ENCODE data around the gene LPP.

DNA sequence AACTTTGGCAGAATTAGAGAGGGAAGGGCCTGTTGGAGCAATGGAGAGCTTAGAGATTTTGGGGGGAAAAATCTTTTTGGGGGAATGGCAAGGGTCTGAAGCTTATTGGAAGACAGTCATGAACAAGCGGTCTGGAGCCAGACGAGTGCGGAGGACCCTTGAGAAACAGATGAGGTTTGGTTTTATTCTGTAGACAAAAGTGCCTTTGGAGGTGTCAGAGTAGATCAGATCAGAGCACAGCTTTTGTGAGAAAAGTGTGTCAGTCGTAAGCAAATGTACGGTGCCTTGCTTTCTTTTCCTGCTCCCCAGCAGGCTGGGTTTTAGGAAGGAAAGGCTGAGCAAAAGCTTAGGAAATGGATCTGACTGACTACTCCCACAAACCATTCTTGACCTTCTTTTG lies 781.0 kb downstream of the LPP start:
- TF ChIP-seq RB1 (IDR thresholded peaks at IDR 0.05; ENCODE audit: borderline replicate concordance): no peak
- TF ChIP-seq BHLHE40 (IDR thresholded peaks at IDR 0.05; ENCODE audit: borderline replicate concordance in 1 of 2, low read depth in 2 of 2, low read length in 1 of 2): no peak
- TF ChIP-seq, protein P1, sequence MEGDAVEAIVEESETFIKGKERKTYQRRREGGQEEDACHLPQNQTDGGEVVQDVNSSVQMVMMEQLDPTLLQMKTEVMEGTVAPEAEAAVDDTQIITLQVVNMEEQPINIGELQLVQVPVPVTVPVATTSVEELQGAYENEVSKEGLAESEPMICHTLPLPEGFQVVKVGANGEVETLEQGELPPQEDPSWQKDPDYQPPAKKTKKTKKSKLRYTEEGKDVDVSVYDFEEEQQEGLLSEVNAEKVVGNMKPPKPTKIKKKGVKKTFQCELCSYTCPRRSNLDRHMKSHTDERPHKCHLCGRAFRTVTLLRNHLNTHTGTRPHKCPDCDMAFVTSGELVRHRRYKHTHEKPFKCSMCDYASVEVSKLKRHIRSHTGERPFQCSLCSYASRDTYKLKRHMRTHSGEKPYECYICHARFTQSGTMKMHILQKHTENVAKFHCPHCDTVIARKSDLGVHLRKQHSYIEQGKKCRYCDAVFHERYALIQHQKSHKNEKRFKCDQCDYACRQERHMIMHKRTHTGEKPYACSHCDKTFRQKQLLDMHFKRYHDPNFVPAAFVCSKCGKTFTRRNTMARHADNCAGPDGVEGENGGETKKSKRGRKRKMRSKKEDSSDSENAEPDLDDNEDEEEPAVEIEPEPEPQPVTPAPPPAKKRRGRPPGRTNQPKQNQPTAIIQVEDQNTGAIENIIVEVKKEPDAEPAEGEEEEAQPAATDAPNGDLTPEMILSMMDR (IDR thresholded peaks at IDR 0.05 in 2 of 3, conservative IDR thresholded peaks at IDR 0.05 in 1 of 3; ENCODE audit: control insufficient read depth in 2 of 3, extremely low read depth in 1 of 3, insufficient read depth in 1 of 3, low read depth in 3 of 3, low read length in 3 of 3): no peak
- no peak for TF ChIP-seq SIN3A (IDR thresholded peaks at IDR 0.05; ENCODE audit: low read depth, low read length)
- TF ChIP-seq SMC3 (IDR thresholded peaks at IDR 0.05; ENCODE audit: borderline replicate concordance, low read length): no peak
- TF ChIP-seq RAD21 (IDR thresholded peaks at IDR 0.05; ENCODE audit: insufficient read depth, low read depth, low read length): no peak
- no peak for TF ChIP-seq MXI1 (IDR thresholded peaks at IDR 0.05; ENCODE audit: low read depth, low read length)
- no peak for TF ChIP-seq CHD4 (IDR thresholded peaks at IDR 0.05)
- TF ChIP-seq HCFC1 (IDR thresholded peaks at IDR 0.05; ENCODE audit: low read length): no peak
- TF ChIP-seq, protein P2, sequence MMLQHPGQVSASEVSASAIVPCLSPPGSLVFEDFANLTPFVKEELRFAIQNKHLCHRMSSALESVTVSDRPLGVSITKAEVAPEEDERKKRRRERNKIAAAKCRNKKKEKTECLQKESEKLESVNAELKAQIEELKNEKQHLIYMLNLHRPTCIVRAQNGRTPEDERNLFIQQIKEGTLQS (IDR thresholded peaks at IDR 0.05; ENCODE audit: borderline replicate concordance, extremely low read depth, low read depth, low read length): no peak
- TF ChIP-seq JUND (IDR thresholded peaks at IDR 0.05; ENCODE audit: low read depth, low read length): no peak
- TF ChIP-seq POLR2A (IDR thresholded peaks at IDR 0.05; ENCODE audit: low read depth, low read length): no peak
- TF ChIP-seq ZNF217 (IDR thresholded peaks at IDR 0.05): no peak
- TF ChIP-seq NFYB (IDR thresholded peaks at IDR 0.05; ENCODE audit: insufficient read depth, low read depth, low read length): no peak

Measured in GM12878 (cell line).